Left ventricle myocardium inferior (tissue), 1 donor: ENCODE measurements around the gene ANKIB1. TPM values are rescaled to one million over a fixed set of nuclear protein-coding genes. Genes with fewer than 3 reads are reported as not detected.

ENCODE experiments used
- DNase-seq: peaks from one replicate; pipeline ENCODE4 v3.0.0-alpha.2; 2020
- H3K27ac ChIP-seq: fragments of 200-600 bp; replicated peaks from 2 replicates; pipeline ENCODE4 v1.8.0; 2021
- H3K27me3 ChIP-seq: fragments of 200-600 bp; 2 replicates; pipeline ENCODE4 v1.8.0; 2021; ENCODE audit warnings: low read depth
- H3K36me3 ChIP-seq: fragments of 200-600 bp; 2 replicates; pipeline ENCODE4 v1.8.0; 2021
- H3K4me1 ChIP-seq: fragments of 200-600 bp; 2 replicates; pipeline ENCODE4 v1.8.0; 2021
- H3K4me3 ChIP-seq: fragments of 200-600 bp; 2 replicates; pipeline ENCODE4 v1.8.0; 2021; ENCODE audit warnings: mild to moderate bottlenecking, moderate library complexity
- H3K9me3 ChIP-seq: fragments of 200-600 bp; replicated peaks from 2 replicates; pipeline ENCODE4 v1.8.0; 2021
- intact Hi-C: fragments of 100-400 bp; cut with micrococcal nuclease; formaldehyde crosslinking; loops from one replicate; pipeline ENCODE4 v1.11.0; 2022
- total RNA-seq: library from RNA; stranded (reverse); fragmentation: NEBNext Ultra II Directional; extraction: Animal tissue kit (Norgen Biotek cat#: 25700); gene quantifications from one replicate; pipeline ENCODE4 v1.2.1, GENCODE V29; 2021
- TF ChIP-seq, protein P1 (sequence below): fragments of 200-600 bp; IDR thresholded peaks from 2 replicates; pipeline ENCODE4 v1.8.0; 2021; ENCODE audit warnings: antibody characterized with exemption, mild to moderate bottlenecking, borderline replicate concordance
- donor health status: DM: no; HTN: yes; CAD: no; lungs with severe emphysema.

Gene ANKIB1
- total RNA-seq, 1 donor from 2014 or later, result 49.9 TPM

DNA sequence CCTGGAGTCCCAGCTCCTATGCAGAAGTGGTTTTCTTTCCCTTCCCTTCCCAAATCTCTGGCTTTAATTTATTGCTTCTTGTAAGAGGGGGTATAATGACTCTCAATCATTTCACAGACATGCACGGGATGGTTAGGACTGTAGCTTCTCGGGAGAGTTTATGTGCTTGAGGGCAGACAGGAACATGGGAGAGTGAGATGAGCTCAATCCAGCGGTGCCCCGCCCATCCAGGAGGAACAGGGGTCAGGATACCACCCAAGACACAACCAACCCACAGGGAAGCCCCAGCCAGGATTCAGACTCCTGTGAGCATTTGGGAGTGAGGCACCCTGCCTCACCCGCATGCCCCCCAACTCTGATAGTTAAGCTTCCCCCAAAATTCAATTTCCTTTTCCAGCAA lies 167.8 kb downstream of the ANKIB1 start:
- intact Hi-C loops, result no loop called here
- TF ChIP-seq, protein P1, sequence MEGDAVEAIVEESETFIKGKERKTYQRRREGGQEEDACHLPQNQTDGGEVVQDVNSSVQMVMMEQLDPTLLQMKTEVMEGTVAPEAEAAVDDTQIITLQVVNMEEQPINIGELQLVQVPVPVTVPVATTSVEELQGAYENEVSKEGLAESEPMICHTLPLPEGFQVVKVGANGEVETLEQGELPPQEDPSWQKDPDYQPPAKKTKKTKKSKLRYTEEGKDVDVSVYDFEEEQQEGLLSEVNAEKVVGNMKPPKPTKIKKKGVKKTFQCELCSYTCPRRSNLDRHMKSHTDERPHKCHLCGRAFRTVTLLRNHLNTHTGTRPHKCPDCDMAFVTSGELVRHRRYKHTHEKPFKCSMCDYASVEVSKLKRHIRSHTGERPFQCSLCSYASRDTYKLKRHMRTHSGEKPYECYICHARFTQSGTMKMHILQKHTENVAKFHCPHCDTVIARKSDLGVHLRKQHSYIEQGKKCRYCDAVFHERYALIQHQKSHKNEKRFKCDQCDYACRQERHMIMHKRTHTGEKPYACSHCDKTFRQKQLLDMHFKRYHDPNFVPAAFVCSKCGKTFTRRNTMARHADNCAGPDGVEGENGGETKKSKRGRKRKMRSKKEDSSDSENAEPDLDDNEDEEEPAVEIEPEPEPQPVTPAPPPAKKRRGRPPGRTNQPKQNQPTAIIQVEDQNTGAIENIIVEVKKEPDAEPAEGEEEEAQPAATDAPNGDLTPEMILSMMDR, result no peak
- peaks cover 4% of the 10 kb centered on the region for H3K9me3 ChIP-seq
- no peaks in the 10 kb centered on the region for H3K36me3 ChIP-seq
- peaks cover 5% of the 10 kb centered on the region for H3K27me3 ChIP-seq
- no peak for DNase-seq
- H3K4me1 ChIP-seq, result no peaks in the 10 kb centered on the region
- H3K4me3 ChIP-seq, result no peak overlapping the region
- no peak overlapping the region for H3K27ac ChIP-seq

DNA sequence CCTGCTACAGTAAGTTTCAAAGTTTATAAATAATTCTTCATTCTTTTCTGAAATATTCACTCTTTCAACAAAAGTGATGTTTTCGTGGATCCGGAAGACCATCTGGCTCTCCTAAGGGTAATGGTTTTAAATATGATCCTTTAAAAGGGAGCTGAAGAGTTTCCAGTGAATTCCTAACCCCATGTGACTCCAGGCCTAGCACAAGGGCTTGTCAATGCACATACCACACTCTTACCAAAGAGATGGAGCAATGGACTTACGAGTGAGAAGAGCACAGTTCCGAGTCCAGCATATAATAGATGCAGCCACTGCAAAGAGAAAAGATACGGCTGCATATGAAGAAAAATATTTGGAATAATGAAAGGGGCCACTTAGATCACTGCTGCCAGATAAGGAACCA lies 169.5 kb downstream of the ANKIB1 start:
- intact Hi-C loops, result no loop called here
- TF ChIP-seq, protein P1, result no peak
- H3K4me3 ChIP-seq, result no peak overlapping the region

DNA sequence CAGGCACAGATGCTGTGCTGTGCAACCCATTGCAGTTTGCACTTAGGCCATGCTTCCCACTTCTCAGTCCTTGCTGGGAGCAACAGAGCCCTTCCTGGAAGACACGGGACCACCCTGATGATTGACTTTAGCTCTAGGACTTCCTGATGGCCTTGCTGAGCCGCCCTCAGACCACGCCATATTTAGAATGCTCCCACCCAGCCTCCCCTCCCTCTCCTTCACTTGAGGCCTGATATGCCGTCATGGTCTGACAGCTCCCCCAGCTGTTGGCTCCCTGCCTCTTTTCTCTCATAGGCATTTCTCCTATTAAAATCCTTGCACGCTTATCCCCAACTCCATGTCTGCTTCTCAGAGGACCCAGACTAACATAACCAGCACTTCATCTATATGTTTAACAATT lies 172.1 kb downstream of the ANKIB1 start:
- intact Hi-C loops, result no loop called here
- peaks cover 5% of the 10 kb centered on the region for H3K27me3 ChIP-seq
- H3K4me1 ChIP-seq, result no peaks in the 10 kb centered on the region
- TF ChIP-seq, protein P1, result no peak
- DNase-seq, result no peak
- H3K9me3 ChIP-seq, result no peaks in the 10 kb centered on the region
- H3K27ac ChIP-seq, result no peak overlapping the region
- no peaks in the 10 kb centered on the region for H3K36me3 ChIP-seq
- no peak overlapping the region for H3K4me3 ChIP-seq

More for the DNA sequence above, 169.5 kb downstream of the ANKIB1 start:
- Histone ChIP-seq H3K4me1 (no peaks in the 10 kb centered on the region), H3K36me3 (no peaks in the 10 kb centered on the region), H3K27me3 (peaks cover 5% of the 10 kb centered on the region), H3K9me3 (peaks cover 1% of the 10 kb centered on the region), H3K27ac (no peak overlapping the region)
- DNase-seq, result no peak

DNA sequence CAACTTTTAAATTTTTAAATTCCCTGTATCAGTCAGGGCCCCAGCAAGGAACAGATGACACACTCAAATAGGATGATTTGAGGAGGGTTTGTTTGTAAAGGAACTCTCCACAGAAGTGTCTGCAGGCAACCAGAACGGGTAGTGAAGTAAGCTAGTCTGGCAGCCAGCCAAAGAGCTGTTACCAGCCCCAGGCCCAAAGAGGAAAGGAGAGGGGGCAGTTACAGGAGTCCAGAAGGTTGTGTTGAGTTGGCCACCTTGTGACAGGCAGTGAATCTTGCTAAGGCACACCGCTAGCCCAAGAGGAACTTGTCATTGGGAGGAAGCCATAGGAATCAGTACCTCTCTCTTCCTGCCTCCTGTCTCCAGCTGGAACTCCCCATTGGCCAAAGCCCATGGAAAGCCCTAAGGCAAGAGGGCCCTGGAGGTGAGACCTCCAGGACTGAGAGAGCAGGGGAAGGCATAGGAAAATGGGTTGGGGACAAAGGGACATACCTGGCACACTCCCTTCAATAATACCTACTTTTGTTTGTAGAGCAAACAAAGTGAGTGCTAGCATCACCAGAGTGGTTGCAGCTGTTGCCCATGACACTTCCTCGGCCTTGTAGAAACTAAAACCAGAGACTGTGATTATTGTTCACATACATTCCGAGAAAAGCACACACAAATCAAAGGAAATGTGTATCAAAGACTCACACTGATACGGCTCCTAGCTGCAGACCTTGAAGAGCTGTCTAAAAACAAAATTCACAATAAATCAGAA lies 176.1 kb downstream of the ANKIB1 start:
- DNase-seq, result no peak
- Histone ChIP-seq H3K4me1 (peaks cover 14% of the 10 kb centered on the region), H3K27me3 (peaks cover 19% of the 10 kb centered on the region), H3K36me3 (no peaks in the 10 kb centered on the region), H3K9me3 (no peaks in the 10 kb centered on the region), H3K4me3 (no peak overlapping the region), H3K27ac (no peak overlapping the region)
- intact Hi-C loops, result no loop called here
- TF ChIP-seq, protein P1, result no peak

DNA sequence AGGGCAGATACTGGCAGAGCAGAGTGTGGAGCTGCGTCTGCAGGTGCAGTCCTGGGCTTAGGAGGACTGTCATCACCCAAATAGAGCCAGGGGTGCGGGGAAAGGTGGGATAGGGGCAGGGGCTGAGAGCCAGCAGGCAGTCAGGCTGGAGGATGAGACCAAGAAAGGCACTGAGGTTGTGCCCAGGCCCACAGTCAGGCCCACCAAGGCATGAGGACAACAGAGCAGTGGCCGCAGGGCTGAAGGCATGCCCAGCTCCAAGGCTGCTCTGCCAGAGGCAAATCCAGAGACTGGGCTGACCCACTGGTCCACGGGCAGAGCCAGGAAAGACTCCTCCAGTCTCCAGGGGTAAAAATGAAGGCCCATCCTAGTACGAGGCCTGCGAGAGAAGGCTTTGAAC lies 177.2 kb downstream of the ANKIB1 start:
- Histone ChIP-seq H3K36me3 (no peaks in the 10 kb centered on the region), H3K27ac (no peak overlapping the region), H3K4me3 (no peak overlapping the region), H3K4me1 (peaks cover 14% of the 10 kb centered on the region), H3K9me3 (no peaks in the 10 kb centered on the region), H3K27me3 (peaks cover 25% of the 10 kb centered on the region)
- TF ChIP-seq, protein P1, result no peak
- DNase-seq, result no peak
- intact Hi-C loops, result no loop called here
